HG03066 (cell line): ENCODE measurements around the gene KCNK13.

ENCODE experiments used
- ATAC-seq: cut with Tn5 transposase; IDR thresholded peaks from one replicate; pipeline ENCODE4 v1.9.1; 2021; ENCODE audit warnings: low read depth; ENCODE audit not compliant: unreplicated experiment

KCNK13 gene

DNA sequence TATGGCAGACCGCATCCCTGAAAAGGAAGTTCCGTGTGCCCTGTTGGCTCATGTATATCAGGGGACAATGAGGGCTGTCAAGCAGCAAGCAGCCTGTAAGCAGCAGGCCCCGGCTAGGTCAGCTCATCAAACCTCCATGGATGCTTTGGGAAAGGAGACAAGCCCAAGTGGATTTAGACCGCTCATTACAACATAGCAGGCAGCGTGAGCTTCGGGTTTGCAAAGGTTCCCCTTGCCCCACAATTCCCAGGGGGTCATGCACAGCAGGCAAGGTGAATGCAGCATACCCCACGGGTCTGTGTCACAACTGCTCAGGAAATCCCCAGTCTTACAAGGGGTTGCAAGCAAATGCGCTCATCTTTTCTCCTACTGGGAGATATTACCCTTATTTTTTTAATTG, 54.6 kb downstream of the KCNK13 start:
- ATAC-seq: no peak

DNA sequence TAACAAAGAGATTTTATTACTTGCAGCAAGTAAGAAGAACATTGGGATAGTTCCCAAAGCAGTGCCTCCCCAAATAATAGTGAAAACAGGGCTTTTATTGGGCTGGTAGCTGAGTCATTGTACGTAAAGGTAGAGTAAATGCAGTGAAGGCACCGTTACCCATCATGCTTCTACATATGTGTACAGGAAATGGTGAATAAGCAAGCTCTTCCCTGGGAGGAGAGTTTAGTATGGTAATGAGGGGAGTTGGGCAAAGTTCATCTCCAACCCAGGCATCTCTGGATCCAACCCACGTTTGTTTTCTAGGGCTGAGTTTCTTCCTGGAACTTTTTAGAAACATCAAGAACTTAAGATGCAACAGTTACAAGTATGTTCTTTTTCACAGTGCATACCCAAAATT, 56.2 kb downstream of the KCNK13 start:
- ATAC-seq: no peak

DNA sequence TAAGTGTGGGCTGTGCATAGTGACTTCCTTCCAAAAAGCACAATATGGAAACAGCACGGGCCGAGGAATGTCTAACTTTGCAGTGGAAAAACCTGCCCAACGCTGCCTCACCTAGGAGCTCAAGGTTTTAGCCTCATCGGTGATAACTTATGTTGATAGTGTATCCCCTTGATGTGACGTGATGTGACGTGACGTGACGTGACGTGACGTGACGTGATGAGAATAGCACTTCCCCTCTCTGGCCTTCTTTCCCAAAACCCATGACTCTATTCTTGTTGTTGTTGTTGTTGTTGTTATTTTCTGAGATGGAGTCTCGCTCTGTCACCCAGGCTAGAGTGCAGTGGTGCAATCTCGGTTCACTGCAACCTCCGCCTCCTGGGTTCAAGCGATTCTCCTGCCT, 64.5 kb downstream of the KCNK13 start:
- ATAC-seq: no peak

DNA sequence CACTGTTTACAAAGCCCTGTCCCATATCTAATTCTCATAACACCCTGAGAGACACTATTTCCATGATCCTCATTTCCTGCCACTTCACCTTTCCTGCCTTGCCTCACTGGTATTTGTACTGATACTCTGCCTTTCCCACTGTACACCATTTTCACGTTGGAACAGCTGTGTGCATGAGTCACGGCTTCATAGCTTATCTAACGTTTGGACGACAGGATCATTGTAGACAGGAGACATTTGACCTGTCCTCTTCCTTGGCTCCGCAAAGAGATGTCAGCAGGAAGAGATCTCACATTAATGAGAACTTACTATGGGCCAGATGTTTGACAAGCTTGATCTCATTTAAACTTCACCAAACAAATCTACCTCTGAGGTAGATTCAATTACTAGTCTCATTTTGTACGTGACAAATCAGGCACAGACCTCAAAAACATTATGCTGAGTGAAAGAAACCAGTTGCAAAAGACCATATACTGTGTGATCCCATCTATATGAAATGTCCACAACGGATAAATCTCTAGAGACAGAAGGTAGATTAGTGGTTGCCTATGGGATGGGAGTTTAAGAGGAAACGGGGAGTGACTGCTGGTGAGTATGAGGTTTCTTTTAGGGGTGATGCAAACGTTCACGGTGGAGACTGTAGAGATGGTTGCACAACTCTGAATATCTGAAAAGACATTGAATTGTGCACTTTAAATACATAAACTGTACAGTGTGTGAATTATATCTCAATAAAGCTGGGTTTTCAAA, 71.2 kb downstream of the KCNK13 start:
- no peak for ATAC-seq

DNA sequence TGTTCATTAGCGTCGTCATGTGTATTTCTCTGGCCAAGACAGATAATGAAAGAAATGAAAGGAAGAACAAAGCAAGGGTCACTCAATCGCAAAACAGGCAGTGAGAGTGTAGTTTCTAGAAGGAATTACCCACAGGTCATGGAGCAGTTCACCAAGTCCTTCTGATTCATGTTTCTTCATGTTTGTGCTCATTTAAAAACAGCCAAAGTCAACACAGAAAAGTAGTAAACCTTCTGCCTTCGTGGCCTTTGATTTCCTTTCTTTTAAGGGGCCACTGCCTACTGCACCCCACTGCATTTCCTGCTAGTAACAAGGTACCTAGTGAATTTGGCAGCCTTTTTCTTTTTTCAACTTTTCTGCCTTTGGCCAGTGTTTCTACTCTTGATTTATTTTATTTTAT, 75.1 kb downstream of the KCNK13 start:
- ATAC-seq: no peak

DNA sequence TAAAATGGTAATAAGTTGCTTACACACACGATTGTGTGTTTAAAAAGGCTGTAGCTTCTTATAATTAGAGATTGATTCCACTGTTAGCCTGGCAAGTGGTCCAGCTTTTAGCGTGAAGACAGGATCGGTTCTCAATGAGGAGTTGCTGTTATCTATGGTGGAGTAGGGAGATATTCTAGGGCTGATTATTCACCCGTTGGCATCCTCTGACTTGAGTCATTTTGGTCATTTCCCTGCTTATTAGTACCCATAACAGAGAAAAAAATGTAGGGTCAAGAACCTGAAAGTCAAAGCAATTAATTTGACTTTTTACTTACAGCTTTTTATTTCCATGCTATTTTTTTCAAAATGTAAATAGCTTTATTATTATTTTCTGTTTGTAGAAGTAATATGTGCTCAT, 76.0 kb downstream of the KCNK13 start:
- no peak for ATAC-seq

DNA sequence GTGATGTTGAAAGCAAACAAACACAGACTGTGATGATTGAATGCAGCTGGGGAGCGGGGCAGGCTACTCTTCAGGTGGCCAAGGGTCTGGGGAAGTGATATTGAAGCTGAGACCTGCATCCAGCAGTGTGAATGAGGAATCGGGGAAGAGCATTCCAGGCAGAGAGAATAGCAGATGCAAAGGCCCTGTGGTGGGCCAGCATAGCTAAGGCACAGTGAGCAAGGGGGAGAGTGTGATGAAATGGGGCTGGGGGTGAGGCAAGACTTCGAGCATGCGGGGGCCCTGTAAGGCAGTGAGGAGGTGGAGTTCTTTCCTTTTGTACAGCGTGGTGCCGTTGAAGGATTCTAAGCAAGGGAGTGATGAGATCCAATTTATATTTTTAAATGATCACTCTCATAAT, 77.4 kb downstream of the KCNK13 start:
- ATAC-seq: no peak

DNA sequence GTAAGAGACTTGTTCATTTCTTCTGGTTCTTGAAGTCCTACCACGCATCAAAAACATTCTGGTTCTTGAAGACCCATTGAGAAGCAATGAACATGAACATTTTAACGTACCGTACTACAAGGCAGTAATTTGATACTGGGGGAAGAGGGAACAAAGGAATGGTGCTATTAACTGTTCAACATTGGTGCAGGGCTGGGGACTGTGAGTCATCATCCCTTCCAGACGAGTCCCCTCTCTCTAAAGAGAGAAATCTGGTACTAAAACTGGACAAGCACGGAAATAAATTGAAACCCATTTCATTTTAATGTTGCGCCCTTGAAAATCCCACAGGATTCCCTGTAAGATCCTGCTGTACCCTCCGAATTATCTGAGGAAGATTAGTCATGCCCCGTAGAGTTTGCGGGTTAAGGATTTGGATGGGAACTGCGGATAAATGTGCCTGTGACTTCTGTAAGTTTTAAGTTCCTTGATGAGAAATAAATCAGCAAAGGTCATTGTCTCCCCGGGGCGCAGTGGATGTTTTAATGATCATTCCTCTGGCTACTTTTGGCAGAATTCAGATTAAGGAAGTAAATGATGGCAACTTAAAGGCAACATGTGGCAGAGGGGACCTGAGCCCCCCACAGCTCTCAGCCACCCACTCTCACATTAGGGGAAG, 78.6 kb downstream of the KCNK13 start:
- no peak for ATAC-seq

DNA sequence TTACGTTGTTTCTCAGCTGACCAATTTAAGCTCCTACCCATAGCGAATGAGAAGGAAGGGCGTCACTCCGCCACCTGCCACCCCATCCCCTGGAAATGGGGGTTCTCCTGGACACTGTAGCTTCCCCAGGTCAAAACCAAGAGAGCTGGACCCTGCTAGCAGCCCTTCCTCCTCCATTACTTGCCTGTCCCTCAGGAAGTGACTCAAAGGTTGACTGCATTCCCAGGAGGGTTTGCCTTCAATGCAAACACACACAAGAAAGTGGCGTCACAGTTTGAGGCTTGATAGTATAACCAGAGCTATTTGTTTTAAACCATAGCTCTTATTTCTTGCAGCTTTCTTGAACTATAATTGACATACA, 79.1 kb downstream of the KCNK13 start:
- no peak for ATAC-seq

DNA sequence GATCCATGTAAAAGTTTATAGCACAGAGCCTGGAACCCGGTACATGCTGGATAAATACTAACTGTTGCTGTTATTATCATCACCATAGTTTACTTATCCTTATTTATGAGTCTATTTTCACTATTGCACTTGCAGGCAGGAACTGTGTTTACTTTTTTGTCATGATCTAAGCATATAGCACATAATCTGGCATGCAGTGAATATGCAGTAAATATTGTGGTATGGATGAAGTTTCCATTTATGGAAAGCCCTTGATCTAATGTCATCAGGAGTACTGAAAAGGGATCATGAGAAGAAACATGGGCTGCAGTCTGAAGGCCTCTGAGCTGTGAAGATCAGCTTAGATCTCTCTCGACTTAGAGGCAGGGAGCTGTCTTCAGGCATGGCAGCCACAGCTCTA, 91.6 kb downstream of the KCNK13 start:
- ATAC-seq: no peak

DNA sequence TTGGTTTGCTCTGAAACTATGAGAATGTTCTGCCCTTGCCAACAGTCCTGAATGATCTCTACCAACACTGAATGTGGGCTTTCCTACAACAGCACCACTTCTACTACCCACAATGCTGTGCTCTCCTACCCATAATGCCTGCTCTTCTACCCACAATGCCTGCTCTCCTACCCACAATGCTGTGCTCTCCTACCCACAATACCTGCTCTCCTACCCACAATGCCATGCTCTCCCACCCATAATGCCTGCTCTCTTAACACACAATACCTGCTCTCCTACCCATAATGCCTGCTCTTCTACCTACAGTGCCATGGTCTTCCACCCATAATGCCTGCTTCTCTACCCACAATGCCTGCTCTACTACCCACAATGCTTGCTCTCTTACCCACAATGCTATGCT, 92.3 kb downstream of the KCNK13 start:
- no peak for ATAC-seq

DNA sequence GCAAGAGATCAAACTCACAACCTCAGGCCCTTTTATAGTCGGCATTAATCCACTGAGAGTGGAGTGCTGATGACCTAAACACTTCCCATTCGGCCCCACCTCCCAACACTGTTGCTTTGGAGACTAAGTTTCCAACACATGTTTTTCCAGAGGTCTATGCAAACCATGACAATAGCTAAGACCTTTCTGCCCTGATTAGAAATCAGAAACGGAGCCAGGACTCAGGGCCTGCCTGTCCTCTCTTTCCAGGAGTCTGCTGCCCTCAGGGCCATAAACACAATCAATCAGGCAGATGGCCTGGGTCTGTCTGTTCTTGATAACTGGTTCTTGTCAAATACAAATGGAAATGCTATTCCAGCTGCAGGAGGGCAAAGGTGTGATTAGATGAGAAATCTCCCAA, 97.4 kb downstream of the KCNK13 start:
- ATAC-seq: no peak

DNA sequence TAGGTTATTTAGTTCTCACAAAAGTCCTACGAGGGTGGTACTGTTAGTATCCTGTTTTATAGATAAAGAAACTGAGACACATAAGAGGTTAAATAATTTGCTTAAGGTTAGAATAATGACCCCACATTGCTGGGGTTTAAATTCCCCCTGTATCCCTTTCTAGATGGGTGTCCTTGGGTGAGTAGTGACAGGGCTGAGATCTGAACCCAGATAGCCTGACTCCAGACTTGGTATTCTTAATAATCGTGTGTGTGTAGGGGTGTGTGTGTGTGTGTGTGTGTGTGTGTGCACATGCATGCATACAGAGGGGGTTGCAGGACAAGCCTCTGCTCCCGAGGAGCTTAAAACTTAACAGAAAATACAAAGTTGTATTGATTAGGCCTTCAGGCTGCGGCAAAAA, 97.9 kb downstream of the KCNK13 start:
- ATAC-seq: no peak

DNA sequence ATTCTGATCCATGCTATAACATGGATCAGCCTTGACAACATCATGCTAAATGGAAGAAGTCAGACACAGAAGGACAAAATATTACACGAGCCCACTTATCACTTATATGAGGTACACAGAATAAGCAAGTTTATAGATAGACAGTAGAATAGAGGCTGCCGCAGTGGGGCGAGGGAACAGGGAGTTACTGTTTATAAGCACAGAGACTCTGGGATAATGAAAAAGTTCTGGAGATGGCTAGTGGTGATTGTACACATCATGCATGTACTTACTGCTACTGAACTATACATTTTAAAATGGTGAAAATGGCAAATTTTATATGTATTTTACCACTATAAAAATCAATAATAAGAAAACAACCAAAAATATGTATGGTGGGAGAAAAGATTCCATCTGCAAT, 99.3 kb downstream of the KCNK13 start:
- no peak for ATAC-seq

DNA sequence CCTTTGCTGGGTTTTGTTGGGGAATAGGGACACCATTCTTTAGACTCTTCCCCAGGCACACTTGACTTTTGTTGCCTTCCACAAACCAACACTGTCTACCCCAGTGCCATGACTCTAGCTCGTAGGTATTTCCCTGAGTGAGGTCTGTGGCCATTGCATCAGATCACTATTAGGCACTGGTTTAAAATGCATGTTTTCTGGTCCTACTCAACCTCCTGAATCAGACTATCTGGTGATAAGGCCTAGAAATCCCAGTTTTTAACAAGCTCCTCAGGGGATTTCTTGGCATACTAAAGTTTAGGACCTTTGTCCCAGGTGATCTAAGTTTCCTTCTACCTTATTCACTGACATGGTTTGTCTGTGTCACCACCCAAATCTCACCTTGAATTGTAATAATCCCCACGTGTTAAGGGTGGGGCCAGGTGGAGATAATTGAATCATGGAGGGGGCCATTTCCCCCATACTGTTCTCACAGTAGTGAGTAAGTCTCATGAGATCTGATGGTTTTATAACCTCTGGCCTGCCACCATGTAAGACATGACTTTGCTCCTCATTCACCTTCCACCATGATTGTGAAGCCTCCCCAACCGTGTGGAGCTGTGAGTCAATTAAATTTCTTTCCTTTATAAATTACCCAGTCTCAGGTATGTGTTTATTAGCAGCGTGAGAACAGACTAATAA, 106.8 kb downstream of the KCNK13 start:
- ATAC-seq: no peak

DNA sequence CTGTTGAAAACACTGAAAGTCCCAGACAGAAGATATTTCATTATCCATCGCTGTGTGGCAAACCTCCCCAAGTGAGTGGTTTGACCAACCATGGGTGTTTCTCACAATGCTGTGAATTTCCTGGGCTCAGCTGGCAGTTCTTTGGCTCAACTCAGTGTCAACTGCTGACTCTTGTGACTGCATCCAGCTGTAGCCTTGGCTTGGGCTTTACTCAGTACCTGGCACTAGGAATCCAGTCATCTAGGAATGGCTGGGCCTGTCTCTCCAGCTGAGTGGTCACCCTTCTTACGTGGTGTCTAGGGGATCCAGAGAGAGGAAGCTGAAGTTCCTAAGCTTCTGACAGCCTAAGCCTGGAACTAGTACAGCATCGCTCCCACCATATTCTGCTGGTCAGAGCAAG, 113.8 kb downstream of the KCNK13 start:
- ATAC-seq: no peak

DNA sequence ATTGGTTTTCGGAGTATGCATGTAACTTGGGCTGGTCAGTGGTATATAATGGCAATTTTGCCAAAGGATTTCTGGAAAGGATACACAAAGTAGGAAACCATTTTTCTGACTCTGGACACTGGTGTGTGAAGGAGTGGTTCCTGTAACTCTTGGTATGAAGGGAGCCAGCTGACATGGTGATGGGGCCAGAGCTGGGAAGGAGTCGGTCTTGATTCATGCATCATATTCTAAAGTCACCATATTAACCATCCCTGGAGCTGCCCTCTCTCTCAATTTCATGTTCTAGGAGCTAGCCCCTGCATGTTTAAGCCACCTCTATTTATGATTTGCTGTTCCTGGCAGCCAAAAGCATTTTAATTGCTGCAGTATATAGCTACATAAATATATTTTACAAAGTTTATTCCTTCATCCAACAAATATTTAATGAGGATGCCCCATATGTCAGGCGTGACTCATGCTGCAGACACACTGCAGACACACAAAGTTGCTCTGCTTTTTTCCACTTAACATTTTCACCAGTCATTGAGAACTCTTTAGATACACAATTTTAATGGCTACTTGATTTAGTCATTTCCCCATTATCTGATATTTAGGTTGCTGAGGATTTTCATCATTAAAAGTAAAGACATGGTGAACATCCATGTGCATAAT, 115.9 kb downstream of the KCNK13 start:
- no peak for ATAC-seq

DNA sequence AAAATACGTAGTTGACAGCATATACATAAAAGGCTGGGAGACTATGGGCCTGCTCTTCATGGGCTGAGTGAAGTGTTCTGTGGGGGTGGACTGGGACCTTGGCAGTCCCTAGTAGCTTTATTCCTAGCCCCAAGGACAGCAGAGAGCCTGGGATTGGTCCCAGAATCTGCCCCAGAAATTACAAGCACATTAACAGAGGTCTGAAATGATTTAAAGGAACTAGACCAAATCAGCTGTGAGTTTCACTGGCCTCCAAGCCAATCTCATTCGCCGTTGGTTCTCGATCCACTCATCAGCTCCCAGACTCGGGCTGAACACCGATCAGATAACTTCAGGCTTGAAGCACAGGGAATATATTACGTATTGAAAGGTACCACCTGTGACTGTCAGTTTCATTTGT, 117.6 kb downstream of the KCNK13 start:
- no peak for ATAC-seq

DNA sequence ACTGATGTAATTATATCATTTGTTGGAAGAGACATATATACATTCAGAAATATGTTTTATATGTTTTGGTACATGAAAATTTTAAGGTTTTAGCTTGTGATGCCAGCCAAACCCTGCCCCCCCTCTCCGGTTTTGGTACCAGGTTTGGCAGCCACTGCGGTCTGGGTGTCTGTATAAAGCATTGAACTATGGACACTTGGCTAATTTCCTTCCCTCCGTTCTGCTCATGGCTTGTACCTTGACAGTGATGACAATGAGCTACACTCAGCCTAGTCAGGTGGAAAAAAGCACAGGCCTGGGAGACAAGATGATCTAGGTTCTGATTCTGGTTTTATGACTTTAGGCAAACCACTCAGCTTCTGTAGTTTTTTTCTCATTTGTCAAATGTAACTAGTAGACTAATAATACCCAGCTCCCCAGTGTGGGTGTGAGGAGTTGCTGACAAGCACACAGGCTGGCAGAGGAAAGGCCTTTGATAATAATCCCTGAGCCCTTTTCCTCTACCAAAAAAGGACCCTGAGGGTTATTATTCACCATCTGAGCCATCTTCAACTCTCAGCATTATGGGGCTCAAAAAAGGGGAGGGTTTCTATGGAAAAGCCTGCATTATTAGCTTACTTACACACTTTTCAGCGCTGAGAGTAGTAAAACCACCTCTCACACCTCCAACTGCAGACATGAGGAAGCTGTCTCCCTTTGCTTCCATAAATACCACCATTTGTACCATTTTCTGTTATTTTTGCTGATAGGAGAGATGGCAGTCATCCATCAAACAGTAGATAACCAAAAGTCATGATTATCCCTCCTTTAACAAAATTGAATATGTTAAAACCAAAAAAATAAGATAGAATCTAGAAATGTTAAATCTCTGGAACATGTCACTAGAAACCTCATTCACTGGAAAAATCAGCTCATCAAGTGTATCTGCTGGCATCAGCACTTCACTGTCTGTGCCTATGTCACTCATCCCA, 118.3 kb downstream of the KCNK13 start:
- ATAC-seq: no peak

DNA sequence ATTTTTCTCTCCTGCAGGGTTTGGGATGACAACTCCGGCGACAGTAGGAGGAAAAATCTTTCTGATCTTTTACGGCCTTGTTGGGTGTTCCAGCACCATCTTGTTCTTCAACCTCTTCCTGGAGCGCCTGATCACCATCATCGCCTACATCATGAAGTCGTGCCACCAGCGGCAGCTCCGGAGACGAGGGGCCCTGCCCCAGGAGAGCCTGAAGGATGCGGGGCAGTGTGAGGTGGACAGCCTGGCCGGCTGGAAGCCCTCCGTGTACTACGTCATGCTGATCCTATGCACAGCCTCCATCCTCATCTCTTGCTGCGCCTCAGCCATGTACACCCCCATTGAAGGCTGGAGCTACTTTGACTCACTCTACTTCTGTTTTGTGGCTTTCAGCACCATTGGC, 122.3 kb downstream of the KCNK13 start:
- ATAC-seq: no peak
